CD14-positive monocyte (primary cell): ENCODE data around the gene LMX1B. TPM values are rescaled to one million over a fixed set of nuclear protein-coding genes. Genes with fewer than 3 reads are reported as not detected.
A peak's percentile ranks its signal among the peaks of the same experiment; 100 is the strongest.

Source experiments
- DNase-seq, 3 donors: peaks; one replicate each; pipeline ENCODE4 v3.0.0-alpha.2; 2011 to 2022
- H2AFZ ChIP-seq: 2 replicates; pipeline ENCODE4 v1.6.0; 2012; ENCODE audit warnings: mild to moderate bottlenecking, low read depth, low read length, inconsistent platforms; ENCODE audit not compliant: insufficient read depth, poor library complexity, severe bottlenecking
- H3K27ac ChIP-seq, 2 donors: 1 replicate in 1 of 2; 2 replicates in 1 of 2; pipeline ENCODE4 v1.5.1; 2012 to 2013; ENCODE audit warnings: low read length in 2 of 2, control low read depth in 1 of 2, inconsistent platforms in 1 of 2, low read depth in 1 of 2, mild to moderate bottlenecking in 1 of 2
- H3K27me3 ChIP-seq, 2 donors: one replicate each; pipeline versions ENCODE4 v1.6.0 to v1.6.1; 2011 to 2013; ENCODE audit warnings: low read length in 2 of 2; ENCODE audit not compliant: control insufficient read depth in 2 of 2, insufficient read depth in 2 of 2
- H3K36me3 ChIP-seq, 2 donors: replicated peaks in 1 of 2; 1 replicate in 1 of 2; 2 replicates in 1 of 2; pipeline versions ENCODE4 v1.5.1 to v1.6.1; 2012 to 2013; ENCODE audit warnings: low read length in 2 of 2, control low read depth in 1 of 2, inconsistent platforms in 1 of 2, mild to moderate bottlenecking in 1 of 2; ENCODE audit not compliant: insufficient read depth in 2 of 2, control insufficient read depth in 1 of 2
- H3K4me1 ChIP-seq, 2 donors: 1 replicate in 1 of 2; 2 replicates in 1 of 2; pipeline versions ENCODE4 v1.5.1 to v1.6.1; 2012 to 2013; ENCODE audit warnings: low read length in 2 of 2, control low read depth in 1 of 2, inconsistent platforms in 1 of 2, mild to moderate bottlenecking in 1 of 2, moderate library complexity in 1 of 2; ENCODE audit not compliant: insufficient read depth in 2 of 2, control insufficient read depth in 1 of 2
- H3K4me2 ChIP-seq: replicated peaks from 2 replicates; pipeline ENCODE3; 2012; ENCODE audit warnings: low read length, moderate library complexity, mild to moderate bottlenecking; ENCODE audit not compliant: poor library complexity, severe bottlenecking; ENCODE audit errors: extremely low read depth
- H3K4me3 ChIP-seq, 3 experiments: fragments of 200-600 bp in 1 of 3; sonication (generic) in 1 of 3; replicated peaks in 1 of 3; 1 replicate in 2 of 3; 2 replicates in 1 of 3; pipeline ENCODE4 v1.5.1; 2011 to 2013; ENCODE audit warnings: low read length in 3 of 3, mild to moderate bottlenecking in 3 of 3, control low read depth in 2 of 3, low read depth in 2 of 3, inconsistent platforms in 1 of 3, moderate library complexity in 1 of 3
- H3K79me2 ChIP-seq: 2 replicates; pipeline ENCODE4 v1.6.0; 2012; ENCODE audit warnings: mild to moderate bottlenecking, control low read depth, inconsistent platforms, low read length, moderate library complexity; ENCODE audit not compliant: insufficient read depth
- H3K9ac ChIP-seq: 2 replicates; pipeline ENCODE4 v1.6.0; 2017; ENCODE audit warnings: low read length, mild to moderate bottlenecking; ENCODE audit not compliant: insufficient read depth, poor library complexity, severe bottlenecking
- H3K9me3 ChIP-seq, 2 donors: replicated peaks in 1 of 2; 1 replicate in 1 of 2; 2 replicates in 1 of 2; pipeline versions ENCODE4 v1.5.1 to v1.6.1; 2012 to 2013; ENCODE audit warnings: low read length in 2 of 2, control low read depth in 1 of 2; ENCODE audit not compliant: control insufficient read depth in 1 of 2, insufficient read depth in 1 of 2
- H4K20me1 ChIP-seq: 2 replicates; pipeline ENCODE4 v1.6.0; 2012; ENCODE audit warnings: mild to moderate bottlenecking, low read length, control low read depth, moderate library complexity; ENCODE audit not compliant: insufficient read depth
- H3K27ac Mint-ChIP-seq, 7 donors: one replicate each; pipeline ENCODE4 v1.8.0; 2020; ENCODE audit warnings: mild to moderate bottlenecking in 7 of 7, mixed read lengths in 7 of 7, moderate library complexity in 6 of 7, inconsistent platforms in 2 of 7
- H3K27me3 Mint-ChIP-seq, 3 donors: one replicate each; pipeline ENCODE4 v1.8.0; 2021 to 2022; ENCODE audit warnings: low read depth in 3 of 3, mild to moderate bottlenecking in 3 of 3, mixed read lengths in 3 of 3, moderate library complexity in 3 of 3, inconsistent platforms in 1 of 3
- H3K36me3 Mint-ChIP-seq, 2 donors: one replicate each; pipeline ENCODE4 v1.8.0; 2020; ENCODE audit warnings: mixed read lengths in 2 of 2, inconsistent platforms in 1 of 2, mild to moderate bottlenecking in 1 of 2
- H3K4me1 Mint-ChIP-seq: one replicate; pipeline ENCODE4 v1.8.0; 2020; ENCODE audit warnings: mild to moderate bottlenecking, mixed read lengths
- H3K4me3 Mint-ChIP-seq, 2 donors: one replicate each; pipeline ENCODE4 v1.8.0; 2020; ENCODE audit warnings: mild to moderate bottlenecking in 2 of 2, mixed read lengths in 2 of 2, moderate library complexity in 1 of 2
- H3K9me3 Mint-ChIP-seq, 7 donors: one replicate each; pipeline ENCODE4 v1.8.0; 2020 to 2022; ENCODE audit warnings: mixed read lengths in 7 of 7, mild to moderate bottlenecking in 6 of 7, moderate library complexity in 6 of 7, inconsistent platforms in 2 of 7
- CTCF ChIP-seq: fragments of 200-600 bp; IDR thresholded peaks from one replicate; pipeline ENCODE4 v1.8.0; 2022; ENCODE audit warnings: antibody characterized with exemption, mild to moderate bottlenecking
- WGBS: methylation state at CpG from one replicate; pipeline ENCODE4 v1.1.5; 2013; ENCODE audit warnings: missing lambda C conversion rate; ENCODE audit not compliant: insufficient coverage; 5-methylcytosine and 5-hydroxymethylcytosine counted together
- intact Hi-C, 2 donors: fragments of 100-400 bp; cut with micrococcal nuclease; formaldehyde crosslinking; loops; one replicate each; pipeline versions ENCODE4 v1.15.0 to v1.15.1; 2023
- polyA plus RNA-seq, 3 donors: library from polyadenylated mRNA; depleted of rRNA in 1 of 3; unstranded in 2 of 3; stranded (reverse) in 1 of 3; fragments of 300-500 nt in 2 of 3; fragments of >200 nt in 1 of 3; fragmentation: Illumina TruSeq in 2 of 3; gene quantifications; 1 replicate in 2 of 3; 2 replicates in 1 of 3; pipeline ENCODE4 v1.2.3, GENCODE V29; 2012 to 2021

Gene LMX1B
- polyA plus RNA-seq, 3 donors = not detected

DNA sequence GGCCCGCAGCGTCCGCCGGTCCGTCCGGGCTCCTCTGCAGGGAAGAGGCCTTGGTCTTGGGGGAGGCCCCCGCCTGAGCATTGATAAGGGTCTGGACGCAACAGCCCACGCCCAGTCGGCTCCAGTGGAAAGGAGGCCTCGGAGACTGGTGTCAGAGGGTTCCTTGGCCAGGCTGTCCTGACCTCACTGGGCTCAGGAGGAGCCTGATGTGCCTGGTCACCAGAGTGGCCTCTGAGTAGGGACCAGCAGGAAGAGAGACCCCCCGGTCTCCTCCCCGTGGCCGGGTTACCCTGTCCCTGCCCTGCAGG is 13.2 kb downstream of the LMX1B start:
- no peak overlapping the region for H3K27ac Mint-ChIP-seq
- no peak overlapping the region for H3K4me2 ChIP-seq
- H3K4me1 Mint-ChIP-seq = peaks cover 11% of the 10 kb centered on the region
- DNase-seq = no peak
- TF ChIP-seq CTCF = no peak
- peaks cover 78 to 99% of the 10 kb centered on the region in 2 donors for H3K27me3 ChIP-seq
- no peak overlapping the region for H3K27ac ChIP-seq
- H2AFZ ChIP-seq = no peak overlapping the region
- H3K36me3 ChIP-seq = no peaks in the 10 kb centered on the region
- no peak overlapping the region for H3K9ac ChIP-seq
- H3K4me3 Mint-ChIP-seq = peak overlapping the region in 1 of 2 donors; percentile 90
- H3K79me2 ChIP-seq = no peaks in the 10 kb centered on the region
- H3K4me1 ChIP-seq = peaks cover 4 to 14% of the 10 kb centered on the region in 2 donors
- WGBS = 15% methylated on average over 14 of the region's 14 CpGs
- H3K9me3 Mint-ChIP-seq = peaks cover 5 to 24% (median 19%) of the 10 kb centered on the region in 7 donors
- H3K36me3 Mint-ChIP-seq = peaks cover 0 to 2% of the 10 kb centered on the region in 2 donors
- peaks cover 93 to 100% (median 97%) of the 10 kb centered on the region in 3 donors for H3K27me3 Mint-ChIP-seq
- no peaks in the 10 kb centered on the region for H4K20me1 ChIP-seq
- no peak overlapping the region for H3K4me3 ChIP-seq
- H3K9me3 ChIP-seq = peaks cover 13 to 48% of the 10 kb centered on the region in 2 donors
- intact Hi-C loops = no loop called here

DNA sequence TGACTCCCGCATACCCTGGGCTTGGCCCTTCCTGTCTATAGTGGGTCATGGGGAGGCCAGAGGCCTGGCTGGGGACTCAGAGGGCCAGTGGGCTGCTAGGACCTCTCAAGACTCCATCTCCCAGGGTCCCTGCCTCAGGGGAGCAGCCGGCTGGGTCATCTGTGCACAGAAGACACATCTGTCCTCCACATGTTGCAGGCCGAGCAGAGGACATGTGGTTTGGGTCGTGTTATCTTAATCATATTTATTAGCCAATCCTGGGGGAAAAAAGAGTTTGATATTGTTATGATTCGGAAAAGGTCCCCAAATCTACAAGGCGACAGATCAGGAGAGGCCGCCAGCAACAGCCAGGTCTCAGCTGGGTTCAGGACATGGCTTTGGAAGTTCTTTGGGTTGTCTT is 14.4 kb downstream of the LMX1B start:
- no peaks in the 10 kb centered on the region for H3K36me3 ChIP-seq
- peaks cover 4 to 14% of the 10 kb centered on the region in 2 donors for H3K4me1 ChIP-seq
- intact Hi-C loops = no loop called here
- TF ChIP-seq CTCF = no peak
- H3K4me2 ChIP-seq = no peak overlapping the region
- no peak overlapping the region for H3K27ac Mint-ChIP-seq
- peaks cover 0 to 2% of the 10 kb centered on the region in 2 donors for H3K36me3 Mint-ChIP-seq
- DNase-seq = no peak
- no peak overlapping the region for H3K4me3 ChIP-seq
- H3K79me2 ChIP-seq = no peaks in the 10 kb centered on the region
- H2AFZ ChIP-seq = no peak overlapping the region
- H3K27me3 Mint-ChIP-seq = peaks cover 87 to 99% (median 95%) of the 10 kb centered on the region in 3 donors
- 100% methylated on average over 3 of the region's 7 CpGs for WGBS
- no peak overlapping the region for H3K9ac ChIP-seq
- peaks cover 5 to 23% (median 15%) of the 10 kb centered on the region in 7 donors for H3K9me3 Mint-ChIP-seq
- H3K4me3 Mint-ChIP-seq = peak overlapping the region in 1 of 2 donors; percentile 71
- H3K9me3 ChIP-seq = peaks cover 13 to 35% of the 10 kb centered on the region in 2 donors
- H3K27ac ChIP-seq = no peak overlapping the region
- H4K20me1 ChIP-seq = no peaks in the 10 kb centered on the region
- H3K27me3 ChIP-seq = peaks cover 66 to 96% of the 10 kb centered on the region in 2 donors
- H3K4me1 Mint-ChIP-seq = peaks cover 11% of the 10 kb centered on the region
